T-helper 1 cell treated with Interleukin-12 subunit alpha and Interleukin-12 subunit beta and Interleukin-4 antibody, amounts not matched to agents 30 ng/mL and 1 ng/mL, for 36 hours (primary cell): ENCODE measurements around the gene NDUFAF7. TPM values are rescaled to one million over a fixed set of nuclear protein-coding genes. Genes with fewer than 3 reads are reported as not detected.
"Not testable (repeated sequence)": the region's sequence is repeated elsewhere in the genome, so short reads cannot be mapped to it uniquely, and the experiment has no call there.

ENCODE experiments used
- intact Hi-C: fragments of 100-400 bp; cut with micrococcal nuclease; formaldehyde crosslinking; loops from one replicate; pipeline ENCODE4 v1.15.1; 2024
- total RNA-seq: library from RNA; stranded (reverse); gene quantifications from 2 replicates; pipeline ENCODE4 v1.2.3, GENCODE V29; 2022

NDUFAF7 gene
- total RNA-seq, 1 donor from 2014 or later, result 21.7 TPM

- intact Hi-C loops, result no loop called here
Observed at GRCh38 chr2:37215250-37215649, 16.2 kb upstream of the NDUFAF7 start.

- intact Hi-C loops, result no loop called here
Observed at GRCh38 chr2:37219046-37219445, 12.4 kb upstream of the NDUFAF7 start.

- intact Hi-C loops, result no loop called here
Observed at GRCh38 chr2:37223131-37223530, 8.3 kb upstream of the NDUFAF7 start.

- intact Hi-C loops, result no loop called here
Observed at GRCh38 chr2:37224063-37224462, 7.4 kb upstream of the NDUFAF7 start.

- intact Hi-C loops, result not testable (repeated sequence)
Observed at GRCh38 chr2:37225129-37225528, 6.3 kb upstream of the NDUFAF7 start.

GRCh38 chr2:37226863-37227262 lies 4.6 kb upstream of the NDUFAF7 start:
- intact Hi-C loops, result no loop called here

GRCh38 chr2:37228788-37229187 lies 2.7 kb upstream of the NDUFAF7 start:
- intact Hi-C loops, result no loop called here

- intact Hi-C loops, result loop anchor here (2.0 to 5.0 kb wide), 4 partner anchors 14 to 1522 kb away; partner anchors contain the start of gene SRSF7
Observed at GRCh38 chr2:37230581-37230980, 877 bp upstream of the NDUFAF7 start.

GRCh38 chr2:37232131-37232933 lies 874 bp downstream of the NDUFAF7 start:
- intact Hi-C loops, result loop anchor here (5.0 kb wide), 1 partner anchor 1520 kb away; the partner anchor contains the start of gene SRSF7

- intact Hi-C loops, result no loop called here
Observed at GRCh38 chr2:37243435-37243834, 12.0 kb downstream of the NDUFAF7 start.

GRCh38 chr2:37244017-37244416 lies 12.6 kb downstream of the NDUFAF7 start:
- intact Hi-C loops, result loop anchor here (1.0 kb wide), 1 partner anchor 13 kb away; the partner anchor contains the start of genes CEBPZ and NDUFAF7

- intact Hi-C loops, result loop anchor here (1.0 kb wide), 1 partner anchor 13 kb away; the partner anchor contains the start of genes CEBPZ and NDUFAF7
Observed at GRCh38 chr2:37244755-37245154, 13.3 kb downstream of the NDUFAF7 start.

GRCh38 chr2:37246205-37246604 lies 14.7 kb downstream of the NDUFAF7 start:
- intact Hi-C loops, result no loop called here

GRCh38 chr2:37250869-37251740 lies 19.6 kb downstream of the NDUFAF7 start:
- intact Hi-C loops, result no loop called here

- intact Hi-C loops, result no loop called here
Observed at GRCh38 chr2:37262522-37262921, 31.1 kb downstream of the NDUFAF7 start.

GRCh38 chr2:37263839-37264238 lies 32.4 kb downstream of the NDUFAF7 start:
- intact Hi-C loops, result no loop called here

- intact Hi-C loops, result no loop called here
Observed at GRCh38 chr2:37267685-37268084, 36.2 kb downstream of the NDUFAF7 start.

GRCh38 chr2:37268111-37268510 lies 36.7 kb downstream of the NDUFAF7 start:
- intact Hi-C loops, result no loop called here

- intact Hi-C loops, result no loop called here
Observed at GRCh38 chr2:37271376-37272067, 40.1 kb downstream of the NDUFAF7 start.

- intact Hi-C loops, result no loop called here
Observed at GRCh38 chr2:37274359-37274965, 43.0 kb downstream of the NDUFAF7 start.

GRCh38 chr2:37276291-37276690 lies 44.8 kb downstream of the NDUFAF7 start:
- intact Hi-C loops, result no loop called here
